GM19099 (cell line): Measurements from ENCODE around the gene RAC3.

ENCODE experiments used
- POLR2A ChIP-seq: IDR thresholded peaks from 3 replicates; pipeline ENCODE4 v1.6.1; 2011; ENCODE audit warnings: low read depth; ENCODE audit not compliant: insufficient read length; ENCODE audit errors: extremely low read depth

The RAC3 gene

DNA sequence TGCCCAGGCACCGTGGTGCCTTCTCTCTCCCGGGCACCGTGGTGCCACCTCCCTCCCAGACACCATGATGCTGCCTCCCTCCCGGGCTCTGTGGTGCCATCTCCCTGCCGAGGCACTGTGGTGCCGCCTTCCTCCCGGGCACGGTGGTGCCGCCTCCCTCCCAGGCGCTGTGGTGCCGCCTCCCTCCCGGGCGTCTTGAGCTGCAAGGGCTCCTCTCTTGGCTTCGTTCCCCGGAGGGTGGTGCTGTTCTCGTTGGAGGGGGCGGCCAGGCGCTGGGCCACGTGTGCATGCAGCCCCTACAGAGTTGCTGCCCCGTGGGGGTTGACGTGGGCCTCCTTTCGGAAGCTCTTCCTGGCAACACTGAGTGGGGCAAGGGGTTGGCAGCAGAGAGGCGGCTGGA, 17.0 kb upstream of the RAC3 start:
- no peak for TF ChIP-seq POLR2A

DNA sequence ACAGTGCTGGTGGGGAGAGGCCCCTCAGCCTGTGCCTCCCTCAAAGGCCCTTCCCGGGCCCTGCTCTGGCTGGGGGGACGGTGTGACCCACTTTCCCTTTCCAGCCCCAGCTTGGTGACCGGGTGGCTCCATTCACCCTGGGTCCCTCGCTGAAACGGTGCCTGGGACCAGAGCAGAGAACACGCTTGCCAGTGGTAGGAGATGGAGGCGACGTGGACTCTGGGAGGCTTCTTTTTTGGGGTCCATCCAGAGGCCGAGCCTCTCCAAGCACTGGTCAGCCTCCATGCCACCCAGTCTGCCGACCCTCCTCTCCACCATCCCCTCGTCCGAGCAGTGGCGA, 16.5 kb upstream of the RAC3 start:
- TF ChIP-seq POLR2A = no peak

DNA sequence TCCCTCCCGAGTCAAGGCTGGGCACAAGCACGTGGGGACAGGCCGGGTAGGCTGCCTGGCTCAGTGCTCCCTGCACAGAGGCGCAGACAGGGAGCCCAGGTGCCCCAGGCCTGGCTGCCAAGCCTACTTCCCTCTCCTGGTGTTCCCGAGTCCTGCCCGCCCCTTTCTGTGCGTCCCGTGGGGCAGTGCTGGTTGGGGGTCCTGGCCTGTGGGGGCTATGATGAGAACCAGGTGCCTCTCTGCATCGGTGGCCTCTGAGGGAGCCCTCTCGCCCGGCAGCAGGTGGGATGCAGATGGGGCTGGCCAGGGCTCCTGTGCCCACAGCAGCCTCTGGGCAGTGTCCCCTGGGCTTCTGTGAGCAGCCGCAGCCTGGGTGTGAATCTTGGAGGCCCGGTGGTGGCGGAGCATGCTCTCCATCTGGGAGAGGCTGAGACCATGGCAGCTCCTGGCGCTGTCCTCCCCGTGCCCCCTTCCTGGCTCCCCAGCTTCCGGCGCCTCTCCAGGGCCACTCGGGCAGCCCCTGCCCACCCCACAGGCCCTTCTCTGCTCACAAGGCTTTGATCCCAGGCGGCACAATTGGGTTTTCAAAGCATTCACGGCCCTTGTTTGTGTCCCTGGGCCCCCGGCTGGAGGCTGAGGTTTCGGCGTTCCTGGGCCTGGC, 16.0 kb upstream of the RAC3 start:
- TF ChIP-seq POLR2A = no peak

DNA sequence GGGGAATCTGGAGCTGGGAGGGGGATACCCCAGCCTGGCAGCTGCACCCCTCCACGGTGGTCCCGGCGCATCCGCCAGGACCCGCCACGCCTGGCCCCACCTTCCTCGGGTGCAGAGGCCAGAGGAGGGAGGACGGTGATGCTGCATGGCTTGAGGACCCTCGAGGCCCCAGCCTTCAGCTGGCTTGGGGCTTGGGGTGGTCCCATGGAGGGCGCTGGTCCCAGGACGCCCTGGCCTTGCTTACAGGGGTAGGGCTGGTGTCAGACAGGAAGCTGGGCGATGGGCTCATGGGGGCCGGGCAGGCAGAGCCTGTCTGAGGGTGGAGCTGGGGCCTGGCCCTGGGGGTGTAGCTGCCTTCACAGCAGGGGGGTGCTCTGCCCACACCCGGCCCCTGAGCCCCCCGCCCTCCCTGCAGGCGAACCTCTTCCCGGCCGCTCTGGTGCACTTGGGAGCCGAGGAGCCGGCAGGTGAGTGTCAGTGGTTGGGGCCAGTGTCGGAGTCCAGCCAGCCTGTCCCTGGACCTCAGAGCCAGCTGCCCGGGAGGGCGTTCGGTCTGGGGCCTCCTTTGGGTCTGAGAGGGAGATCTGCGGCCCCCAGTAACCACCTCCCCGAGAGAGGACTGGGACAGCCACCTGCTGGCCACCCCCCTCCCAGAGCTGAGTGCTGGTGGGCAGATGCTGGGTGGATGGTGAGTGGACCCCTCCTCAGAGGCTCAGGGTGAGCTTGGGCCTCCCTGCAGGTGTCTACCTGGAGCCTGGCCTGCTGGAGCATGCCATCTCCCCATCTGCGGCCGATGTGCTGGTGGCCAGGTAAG, 15.2 kb upstream of the RAC3 start:
- TF ChIP-seq POLR2A = no peak

DNA sequence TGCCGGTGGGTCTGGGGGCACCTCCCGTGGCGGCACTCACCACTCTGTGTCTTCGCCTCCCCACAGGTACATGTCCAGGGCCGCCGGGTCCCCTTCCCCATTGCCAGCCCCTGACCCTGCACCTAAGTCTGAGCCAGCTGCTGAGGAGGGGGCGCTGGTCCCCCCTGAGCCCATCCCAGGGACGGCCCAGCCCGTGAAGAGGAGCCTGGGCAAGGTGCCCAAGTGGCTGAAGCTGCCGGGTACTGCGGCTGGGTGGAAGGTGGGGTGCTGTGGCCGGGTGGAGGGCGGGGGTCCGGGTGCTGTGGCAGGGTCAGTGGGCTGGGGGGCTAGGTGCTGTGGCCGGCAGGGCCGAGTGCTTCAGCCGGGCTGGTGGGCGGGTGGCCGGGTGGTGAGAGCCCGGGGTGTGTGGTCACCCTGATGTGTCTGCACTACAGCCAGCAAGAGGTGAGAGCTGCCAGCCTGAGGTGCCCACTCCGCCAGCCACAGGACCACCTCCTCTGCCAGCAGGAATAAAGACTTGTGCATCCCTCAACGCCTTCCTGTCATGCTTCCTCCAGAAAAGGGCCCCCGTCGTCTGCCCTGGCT, 14.5 kb upstream of the RAC3 start:
- no peak for TF ChIP-seq POLR2A

DNA sequence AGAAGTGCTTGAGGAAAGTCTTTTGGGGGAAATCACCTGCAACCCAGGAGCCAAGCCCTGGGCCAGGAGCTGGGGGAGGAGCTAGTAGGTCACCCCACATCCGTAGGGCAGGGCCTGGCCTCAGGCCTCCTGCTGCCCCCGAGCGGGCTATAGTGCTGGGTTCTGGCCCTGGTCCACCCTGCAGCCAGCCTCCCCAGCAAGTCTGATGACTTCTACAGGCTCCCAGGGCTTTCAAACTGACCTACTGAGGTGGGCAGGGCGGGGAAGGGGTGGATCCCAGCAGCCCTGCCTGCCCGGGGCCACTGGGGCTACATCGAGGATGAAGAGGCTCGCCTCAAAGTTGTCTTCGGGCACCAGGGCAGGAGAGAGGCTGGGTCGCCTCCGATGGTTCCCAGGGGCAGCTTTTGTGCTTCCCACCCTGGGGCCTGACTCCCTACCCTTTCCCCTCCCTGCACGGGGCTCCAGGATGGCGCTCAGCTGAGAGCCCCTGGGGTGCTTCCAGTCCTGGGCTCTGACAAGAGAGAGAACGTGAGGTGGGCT, 13.8 kb upstream of the RAC3 start:
- no peak for TF ChIP-seq POLR2A

DNA sequence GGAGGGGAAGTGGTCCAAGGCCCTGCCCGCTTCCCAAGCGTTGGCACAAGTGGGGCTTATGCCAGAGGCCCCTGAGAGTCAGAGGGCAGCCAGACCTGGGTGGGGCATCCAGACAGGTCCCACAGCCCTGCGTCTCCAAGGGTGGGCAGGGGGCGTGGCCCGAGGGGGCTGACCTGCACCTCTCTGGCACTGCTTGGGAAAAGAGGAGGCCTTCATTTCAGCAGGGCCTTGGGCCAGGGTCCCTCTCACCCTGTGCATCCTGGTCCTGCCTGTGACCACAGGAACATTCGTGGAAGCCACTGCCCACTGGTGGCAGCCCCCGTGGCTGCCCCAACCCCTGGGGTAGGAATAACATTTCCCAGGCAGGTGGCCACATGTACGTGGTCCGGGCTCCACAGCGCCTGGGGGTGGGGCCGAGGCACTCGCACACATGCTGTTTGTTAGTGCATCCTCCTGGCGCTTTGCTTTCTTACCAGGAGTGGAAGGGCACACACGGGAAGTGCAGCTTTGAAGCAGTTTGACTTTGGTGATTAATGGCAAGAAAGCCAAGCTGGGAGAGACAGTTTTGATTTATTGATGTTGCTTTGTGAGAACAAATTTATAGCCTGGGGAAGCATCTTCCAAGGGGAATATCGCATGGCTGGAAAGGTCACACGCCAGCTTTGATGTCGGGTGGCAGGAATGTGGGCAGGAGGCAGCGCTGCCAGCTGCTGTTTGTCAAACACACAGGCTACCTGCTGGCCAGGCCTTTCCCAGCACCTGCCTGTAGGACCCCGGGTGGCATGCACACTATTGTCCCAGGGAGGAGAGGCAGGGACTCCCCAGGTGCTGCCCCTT, 13.1 kb upstream of the RAC3 start:
- TF ChIP-seq POLR2A = no peak

DNA sequence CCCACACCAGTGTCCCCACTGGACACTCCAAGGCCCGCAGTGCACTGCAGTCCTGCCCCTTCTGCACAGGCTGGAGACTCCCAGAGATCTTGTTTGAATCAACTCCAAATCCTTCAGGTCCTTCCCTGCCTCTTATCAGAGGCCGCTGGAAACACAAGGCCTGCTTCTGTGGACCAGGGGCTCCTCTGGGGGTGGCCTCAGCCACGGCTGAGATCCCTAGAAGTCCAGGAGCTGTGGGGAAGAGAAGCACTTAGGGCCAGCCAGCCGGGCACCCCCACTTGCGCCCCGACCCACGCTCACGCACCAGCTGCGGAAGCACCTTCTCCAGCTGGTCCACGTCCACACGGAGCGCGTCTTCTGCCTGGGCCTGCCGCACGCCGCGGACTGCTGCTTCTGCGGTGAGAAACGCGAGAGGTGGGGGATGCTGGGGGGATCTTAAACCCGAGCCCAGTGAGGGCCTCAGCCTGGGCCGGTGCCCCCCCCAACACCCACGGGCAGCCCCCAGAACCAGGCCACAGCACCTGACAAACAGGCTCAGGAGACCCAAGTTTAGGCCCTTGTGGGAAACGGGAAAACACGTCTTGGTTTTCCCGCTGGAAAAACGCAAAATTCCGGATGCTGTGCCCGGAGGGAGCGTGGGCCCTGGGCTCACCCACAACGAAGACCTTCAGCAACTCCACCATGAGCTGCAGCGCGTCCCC, 12.3 kb upstream of the RAC3 start:
- no peak for TF ChIP-seq POLR2A

DNA sequence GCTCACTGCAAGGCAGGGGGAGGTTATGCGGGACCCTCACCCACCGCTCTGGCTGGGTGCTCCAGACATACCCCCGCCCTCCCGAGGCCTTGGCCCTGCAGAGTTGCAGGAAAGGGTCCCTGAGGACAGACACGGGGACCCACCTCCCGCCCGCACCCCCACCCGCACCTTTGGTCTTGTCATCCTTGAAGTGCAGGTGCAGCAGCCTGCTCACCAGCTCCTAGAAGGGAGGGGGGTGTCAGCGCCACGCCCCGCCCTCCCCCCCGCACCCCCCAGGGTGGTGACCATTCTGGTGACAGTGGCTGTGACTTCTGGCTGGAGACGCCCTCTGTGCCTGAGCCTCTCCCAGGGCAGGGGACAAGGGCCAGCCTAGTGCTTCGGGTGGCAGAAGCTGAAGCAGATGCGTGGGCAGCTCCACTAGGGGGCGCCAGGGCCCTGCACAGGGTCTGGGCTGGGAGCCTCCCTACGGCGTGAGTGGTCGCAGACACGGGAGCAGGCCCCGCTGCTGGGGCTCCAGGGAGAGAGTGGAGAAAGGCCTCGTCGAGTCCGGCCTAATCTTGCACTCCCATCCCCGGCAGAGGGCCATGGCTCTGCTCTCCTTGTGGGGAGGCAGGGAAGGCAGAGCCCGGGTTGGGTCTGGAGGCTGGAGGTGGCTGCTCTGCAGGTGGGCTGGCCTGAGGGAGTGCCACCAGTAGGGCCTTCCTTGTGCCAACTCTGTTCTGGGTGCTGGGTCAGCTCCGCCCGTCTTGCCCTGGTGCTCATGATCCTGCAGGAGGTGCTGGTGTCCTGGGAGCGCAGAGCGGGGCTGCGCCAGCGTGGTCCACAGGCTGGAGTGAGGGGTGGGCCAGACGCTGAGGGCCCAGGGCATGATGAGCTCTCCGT, 11.5 kb upstream of the RAC3 start:
- TF ChIP-seq POLR2A = no peak

DNA sequence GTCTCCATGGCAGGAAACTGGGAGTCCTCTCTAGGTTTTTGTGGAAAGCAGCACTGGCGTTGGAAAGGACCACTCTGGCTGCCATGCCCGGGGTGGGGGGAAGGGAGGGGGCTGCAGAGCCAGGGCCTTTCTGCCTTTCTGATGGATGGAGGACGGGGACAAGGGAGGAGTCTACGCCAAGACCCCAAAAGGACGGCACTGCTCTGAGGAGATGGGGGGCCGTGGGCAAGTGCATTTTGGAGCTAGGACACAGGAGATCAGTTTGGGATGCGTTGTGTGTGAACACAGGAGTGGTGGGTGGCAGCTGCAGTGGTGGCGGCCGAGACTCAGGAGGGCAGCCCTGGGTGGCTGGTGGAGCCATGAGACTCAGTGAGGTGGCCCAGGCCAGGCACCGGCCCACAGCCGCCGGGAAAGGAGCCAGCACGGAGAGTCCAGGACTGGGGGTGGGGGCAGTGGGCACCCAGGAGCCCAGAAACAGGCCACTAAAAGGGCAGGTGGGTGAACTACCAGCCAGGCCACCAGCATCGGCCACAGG, 10.8 kb upstream of the RAC3 start:
- TF ChIP-seq POLR2A = no peak

DNA sequence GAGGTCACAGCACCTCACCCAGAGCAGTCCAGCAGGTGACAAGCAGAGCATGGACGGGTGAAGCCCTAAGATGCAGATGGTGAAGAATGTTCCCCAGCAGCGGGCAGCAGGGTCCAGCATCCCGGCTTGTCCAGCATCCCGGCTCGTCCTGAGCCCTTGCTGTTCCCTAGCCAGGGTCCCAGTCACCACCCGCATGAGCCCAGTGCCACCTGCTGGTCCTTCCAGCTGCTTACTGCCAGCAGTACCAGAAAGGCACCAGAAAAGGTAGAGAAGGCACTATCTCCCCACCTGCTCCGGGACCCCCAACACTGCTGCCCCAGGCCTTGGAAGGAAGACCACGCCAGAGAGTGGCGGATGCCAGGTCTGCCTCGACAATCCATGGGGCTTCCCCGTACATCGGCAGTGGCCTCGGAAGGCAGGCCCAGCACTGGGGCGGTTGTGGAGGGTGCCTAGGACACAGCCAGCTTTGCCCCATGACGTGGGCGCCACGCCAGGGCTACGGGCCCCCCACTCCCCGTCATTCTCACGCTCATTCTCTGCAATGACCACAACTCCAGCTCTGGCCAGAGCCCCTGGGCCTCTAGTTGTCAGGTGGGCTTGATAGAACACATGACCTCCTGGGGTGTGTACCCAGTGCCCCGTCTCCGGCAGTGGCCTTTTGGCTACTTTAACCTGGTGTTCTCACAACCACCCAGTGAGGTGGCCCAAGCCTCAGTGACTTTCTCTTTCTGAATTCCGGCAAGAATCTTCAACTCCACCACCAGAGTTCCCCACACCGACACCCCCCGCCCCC, 10.2 kb upstream of the RAC3 start:
- no peak for TF ChIP-seq POLR2A

DNA sequence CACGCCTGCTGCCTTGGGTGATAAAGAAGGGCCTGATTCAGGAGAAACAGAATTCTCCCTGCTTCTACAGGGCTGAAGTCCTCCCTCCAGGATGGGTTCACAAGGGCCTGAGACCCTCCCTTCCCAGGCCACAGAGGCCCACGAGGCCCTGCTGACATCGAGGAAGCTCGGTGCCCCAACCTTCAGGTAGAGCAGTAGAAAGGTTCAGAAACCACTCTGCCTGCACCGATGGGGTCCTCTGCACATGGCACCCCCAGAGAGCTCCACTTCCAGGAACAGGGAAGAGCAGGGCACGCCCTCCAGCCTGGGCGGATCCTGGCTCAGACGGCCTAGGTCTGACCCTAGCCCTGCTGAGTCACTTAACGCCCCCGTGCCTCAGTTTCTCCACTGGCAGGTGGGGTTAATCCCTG, 9.6 kb upstream of the RAC3 start:
- no peak for TF ChIP-seq POLR2A
